HG02610 (cell line): ENCODE data around the gene MLLT1.

ENCODE experiments used
- ATAC-seq: cut with Tn5 transposase; IDR thresholded peaks from one replicate; pipeline ENCODE4 v1.9.1; 2021; ENCODE audit warnings: mild to moderate bottlenecking, moderate library complexity; ENCODE audit not compliant: unreplicated experiment

MLLT1 gene

DNA sequence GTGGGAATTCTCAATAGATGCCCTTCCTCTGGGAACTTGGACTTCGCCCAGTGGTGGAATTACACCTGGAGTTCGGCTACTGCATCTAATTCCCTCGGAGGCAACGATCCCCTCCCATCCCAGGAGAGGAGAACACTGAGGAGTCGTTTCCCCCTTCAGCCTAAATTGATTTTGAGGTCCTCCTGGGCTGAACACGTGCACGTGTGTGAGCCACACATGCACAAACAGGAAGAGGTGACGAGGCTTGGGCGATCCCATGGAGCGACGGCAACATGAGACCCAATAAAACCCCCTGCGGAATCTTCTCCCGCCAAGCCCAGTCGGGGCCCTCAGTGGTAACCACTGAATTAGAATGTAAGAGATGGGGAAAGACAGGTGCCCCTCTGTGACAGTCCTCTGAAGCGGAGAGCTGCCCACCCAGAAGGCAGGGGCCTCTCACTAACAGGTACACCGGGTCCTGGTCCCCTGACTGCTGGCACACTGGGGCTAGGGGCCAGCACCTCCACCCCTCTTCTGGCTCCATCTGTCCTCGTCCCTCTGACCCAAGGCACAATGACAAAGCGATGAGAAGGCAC, 4.5 kb downstream of the MLLT1 start:
- no peak for ATAC-seq

DNA sequence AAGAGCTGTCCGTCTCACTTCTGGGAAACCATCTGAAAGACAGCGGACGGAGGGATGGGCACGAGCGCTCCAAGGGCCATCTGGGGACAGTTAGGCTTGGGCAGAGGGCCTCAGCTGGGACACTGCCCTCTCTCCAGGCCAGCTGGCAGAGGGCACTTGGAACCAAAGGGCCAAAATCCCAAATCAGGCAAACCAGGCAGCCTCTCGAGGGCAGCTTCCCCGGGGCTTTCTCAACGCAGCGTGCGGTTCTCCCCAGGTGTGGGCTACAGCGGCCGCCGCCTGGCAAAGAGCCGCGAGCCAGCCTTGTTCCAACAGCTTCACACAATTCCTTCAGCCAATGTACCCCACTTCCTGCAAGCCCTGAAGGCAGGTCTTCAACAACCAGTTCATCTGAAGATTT, 5.0 kb downstream of the MLLT1 start:
- no peak for ATAC-seq

DNA sequence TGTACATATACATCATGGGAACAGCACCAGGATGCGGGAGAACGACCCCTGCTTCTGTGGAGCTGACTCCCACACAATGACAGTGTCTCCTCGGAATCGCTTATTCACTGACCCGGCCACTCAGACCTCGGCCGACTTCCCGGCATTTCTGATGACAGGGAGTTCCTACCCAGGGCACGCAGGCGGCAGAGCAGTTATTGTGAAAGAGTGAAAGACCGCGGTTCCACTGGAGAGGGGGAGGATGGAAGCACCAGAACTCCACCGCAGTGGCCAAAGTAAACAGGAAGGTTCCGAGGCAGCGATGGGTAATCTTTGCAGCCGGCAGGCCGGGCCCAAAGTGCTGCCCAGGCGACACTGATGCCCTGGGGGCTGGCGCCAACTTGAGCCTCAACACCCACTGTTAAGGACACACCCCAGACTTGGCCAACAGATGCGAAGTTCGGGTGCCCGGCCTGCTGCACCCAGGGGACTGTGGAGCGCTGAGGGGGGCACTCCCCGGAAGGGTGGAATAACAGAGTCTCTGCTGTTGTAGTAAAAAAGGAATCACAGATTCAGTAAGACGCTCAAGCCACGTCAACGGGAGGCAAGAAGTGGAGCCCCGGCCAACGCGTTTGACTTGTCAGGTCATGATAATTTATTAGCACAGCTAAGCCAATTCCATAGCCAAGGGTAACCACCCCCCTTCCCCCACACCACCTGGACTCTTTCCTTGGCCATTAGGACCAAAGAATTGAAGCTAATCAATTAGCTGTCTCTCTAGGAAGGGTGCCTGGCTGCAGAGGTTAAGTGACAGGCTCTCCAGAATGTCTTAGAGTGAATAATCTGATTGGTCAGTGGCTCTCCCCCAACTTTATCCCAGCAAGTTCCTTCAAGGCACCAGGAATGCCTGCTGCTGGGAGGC, 5.8 kb downstream of the MLLT1 start:
- no peak for ATAC-seq

DNA sequence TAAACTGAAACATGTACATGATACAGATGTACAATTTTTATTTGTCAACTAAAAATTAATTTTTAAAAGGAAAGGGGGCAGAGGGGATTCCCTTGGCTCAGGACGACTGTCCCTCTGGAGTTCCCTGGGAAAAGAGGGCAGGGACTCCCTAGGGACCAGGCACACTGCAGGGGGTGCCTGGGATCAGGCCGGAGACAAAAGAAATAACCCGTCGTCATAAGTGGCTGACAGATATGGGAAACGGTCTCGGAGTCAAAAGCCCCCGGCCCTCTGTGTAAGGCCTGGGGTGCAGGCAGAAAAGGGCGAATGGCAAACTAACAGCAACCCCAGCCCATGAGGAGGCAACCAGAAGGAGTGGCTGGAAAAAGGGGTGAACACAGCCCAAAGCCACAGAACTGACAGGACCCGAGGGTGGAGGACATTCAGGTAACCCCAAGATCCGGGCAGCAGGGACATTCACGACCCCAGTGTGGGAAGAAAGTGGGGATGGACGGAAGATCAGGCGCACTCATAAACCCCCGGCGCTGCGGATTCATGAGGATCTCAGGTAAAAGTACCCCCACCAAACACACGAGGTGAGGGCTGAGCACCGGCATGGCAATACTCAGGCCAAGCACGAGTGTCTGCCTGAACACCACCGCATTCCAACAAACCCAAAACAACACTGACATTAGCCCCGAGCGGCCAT, 6.7 kb downstream of the MLLT1 start:
- no peak for ATAC-seq

DNA sequence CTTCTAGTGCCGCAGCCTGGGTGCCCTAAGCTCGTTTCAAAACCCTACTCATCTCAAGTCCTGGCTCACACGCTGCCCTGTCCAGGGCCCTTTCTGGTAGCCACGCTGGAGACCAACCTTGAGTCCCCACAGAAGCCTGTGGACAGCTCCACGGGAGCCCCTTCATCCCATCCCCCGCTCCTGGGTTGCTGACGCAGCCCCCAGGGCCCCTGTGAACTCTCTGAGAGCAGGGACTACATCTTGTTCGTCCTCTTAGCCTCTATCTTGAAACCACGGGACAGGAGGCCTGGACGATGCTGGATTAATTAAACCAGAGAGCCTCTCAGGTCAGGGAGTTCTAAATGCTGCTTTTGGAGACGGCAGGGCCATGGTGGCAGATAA, 7.4 kb downstream of the MLLT1 start:
- no peak for ATAC-seq

GRCh38 chr19:6271721-6272410, 7.9 kb downstream of the MLLT1 start:
- ATAC-seq, result no peak

DNA sequence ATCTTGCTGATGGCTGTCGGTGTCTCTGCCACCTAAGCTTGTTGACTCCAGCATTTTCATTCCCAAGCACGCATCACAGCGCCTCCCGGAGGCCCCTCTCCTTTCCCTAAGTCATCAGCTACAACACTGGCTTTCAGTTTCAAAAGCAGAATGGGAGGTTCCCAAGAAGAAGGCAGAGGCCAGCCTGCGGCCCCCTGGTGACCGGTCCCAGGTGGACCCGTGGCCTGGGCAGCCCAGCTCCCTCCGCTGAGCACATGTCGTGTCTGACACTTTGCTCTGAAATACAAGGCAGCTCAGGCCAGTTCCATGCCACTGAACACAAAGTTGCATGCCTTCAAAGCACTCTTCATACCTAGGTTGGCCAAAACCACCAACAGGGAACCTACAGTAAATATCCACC, 8.5 kb downstream of the MLLT1 start:
- ATAC-seq, result no peak

- no peak for ATAC-seq
Observed at GRCh38 chr19:6270822-6271221, 9.0 kb downstream of the MLLT1 start.

DNA sequence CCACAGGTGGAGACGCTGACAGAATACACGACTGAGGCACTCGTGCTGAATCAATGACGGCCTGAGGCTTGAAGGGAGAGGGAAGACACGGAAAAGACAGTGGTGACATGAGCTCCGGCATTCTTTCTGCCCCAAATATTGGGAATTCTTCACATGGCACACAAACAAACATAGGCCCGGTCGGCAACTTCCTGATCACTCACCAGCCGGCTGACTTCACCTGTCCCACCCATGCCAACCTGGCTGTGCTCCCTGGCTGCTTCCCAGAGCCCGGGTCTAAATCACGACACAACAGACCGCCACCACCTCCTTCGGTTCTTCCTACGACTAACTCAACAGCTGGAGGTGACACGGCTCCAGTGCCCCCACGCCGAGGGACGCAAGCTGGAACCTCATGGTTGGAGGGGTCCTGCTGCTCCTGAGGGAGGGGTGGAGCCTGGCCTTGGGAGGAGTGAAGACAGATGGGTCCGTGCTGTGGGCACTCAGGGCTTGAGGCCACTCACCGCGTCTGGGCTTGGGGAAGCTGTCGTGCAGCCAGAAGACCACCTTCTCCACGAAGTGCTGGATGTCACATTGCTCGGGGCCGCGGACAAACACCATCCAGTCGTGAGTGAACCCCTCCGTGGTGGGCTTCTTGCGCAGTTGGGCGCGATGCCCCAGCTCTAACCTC, 9.6 kb downstream of the MLLT1 start:
- ATAC-seq, result no peak

DNA sequence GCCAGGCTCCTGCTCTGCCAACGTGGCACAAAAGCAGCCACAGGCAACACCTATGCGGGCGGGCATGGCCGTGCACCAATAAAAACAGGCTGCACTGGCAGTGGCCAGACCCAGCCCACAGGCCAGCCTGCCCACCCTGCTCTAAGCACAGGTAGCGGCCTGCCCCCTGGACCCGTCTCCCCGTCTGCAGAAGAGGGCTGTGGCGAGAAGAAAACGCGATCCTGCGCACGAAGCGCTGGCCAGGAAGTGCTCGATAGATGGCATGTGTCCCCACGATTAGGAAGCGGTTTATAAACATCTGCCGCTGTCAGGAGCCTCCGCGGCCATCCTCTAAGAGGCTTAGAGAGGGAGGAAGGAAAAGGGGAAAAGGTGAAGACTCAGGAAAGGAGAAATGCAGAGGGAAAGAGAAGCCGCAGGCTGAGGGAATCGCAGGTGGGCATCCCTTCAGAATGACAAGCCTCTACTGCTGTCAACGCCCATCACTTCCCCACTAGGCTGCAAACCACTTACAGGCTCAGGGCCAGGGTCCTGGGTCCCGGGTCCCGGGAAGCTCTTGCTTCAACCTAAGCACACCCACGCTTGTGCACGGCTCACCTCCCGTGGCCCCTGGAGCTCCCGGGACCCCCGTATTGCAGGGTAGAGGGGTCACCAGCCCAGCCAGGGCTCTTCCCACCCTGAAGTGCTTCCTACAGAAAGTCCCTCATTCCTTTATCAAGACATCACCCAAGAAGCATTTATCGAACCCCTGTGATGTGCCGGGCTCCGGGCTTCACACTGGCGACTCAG, 10.5 kb downstream of the MLLT1 start:
- no peak for ATAC-seq

DNA sequence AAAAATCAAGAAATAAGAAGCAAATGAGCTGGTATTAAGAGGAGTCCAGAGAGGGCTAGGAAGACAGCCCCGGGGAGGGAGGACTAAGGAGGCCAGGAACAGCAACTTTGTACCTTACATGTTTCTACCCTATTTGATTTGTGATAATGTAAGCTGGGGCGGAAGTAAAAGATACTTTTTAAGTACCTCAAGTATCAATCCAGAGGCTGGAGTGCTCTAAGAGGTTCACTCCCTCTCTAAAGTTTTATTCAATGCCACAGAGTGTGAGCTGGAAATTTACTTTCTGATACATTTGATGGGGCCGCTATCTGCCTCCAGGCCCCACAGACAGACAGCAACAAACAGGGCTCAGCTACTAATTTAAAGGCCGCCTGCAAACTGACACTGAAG, 11.4 kb downstream of the MLLT1 start:
- ATAC-seq, result no peak

DNA sequence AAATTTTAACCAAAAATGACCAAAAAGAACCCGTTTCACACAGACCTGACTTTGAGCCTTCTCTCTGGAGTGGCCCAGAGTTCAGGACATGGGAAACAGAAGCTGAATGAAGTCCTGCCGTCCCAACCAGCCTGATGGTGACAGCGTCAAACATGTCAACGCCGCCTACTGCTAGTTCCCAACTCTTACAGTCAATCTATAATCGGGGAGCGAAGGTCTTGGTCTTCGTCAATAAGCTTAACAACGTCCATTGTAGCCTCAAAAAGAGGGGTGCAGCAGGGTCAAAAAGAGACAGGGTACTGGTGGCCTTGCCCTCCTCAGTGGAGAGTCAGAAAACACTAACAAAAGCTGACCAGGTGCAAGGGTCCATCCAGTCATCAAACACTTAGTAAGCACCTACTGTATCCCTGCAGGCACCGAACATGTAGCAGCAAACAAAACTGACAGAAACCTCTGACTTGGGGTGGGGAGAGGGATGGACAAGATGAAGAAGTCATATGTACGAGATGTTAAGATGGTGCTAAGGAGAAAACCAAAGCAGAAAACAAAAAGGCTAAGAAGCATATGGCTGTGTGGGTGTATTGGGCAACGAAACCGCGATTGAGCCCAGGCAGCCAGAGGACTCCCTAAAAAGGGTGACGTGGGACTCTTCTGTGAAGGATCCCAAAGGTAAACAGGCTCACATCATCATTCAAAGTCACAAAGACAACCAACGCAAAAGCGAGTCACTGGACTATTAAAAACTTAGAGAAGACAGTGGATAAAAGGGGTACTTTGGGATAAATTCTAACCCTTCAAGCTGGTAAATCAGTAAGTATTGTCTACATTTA, 12.0 kb downstream of the MLLT1 start:
- ATAC-seq, result no peak

DNA sequence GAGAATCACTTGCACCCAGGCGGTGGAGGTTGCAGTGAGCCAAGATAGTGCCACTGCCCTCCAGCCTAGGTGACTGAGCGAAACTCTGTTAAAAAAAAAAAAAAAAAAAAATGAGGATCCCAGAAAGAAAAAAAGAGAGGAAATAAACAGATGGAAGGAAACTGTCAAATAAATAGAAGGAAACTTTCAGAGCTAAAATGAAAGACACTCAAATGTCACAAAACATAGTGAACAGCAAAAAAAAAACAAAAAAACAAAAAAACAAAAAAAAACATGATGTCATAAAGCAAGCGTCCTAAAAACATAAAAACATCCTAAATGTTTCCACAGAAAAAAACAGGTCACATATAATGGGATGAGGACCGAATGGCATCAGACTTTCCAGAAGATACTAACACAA, 15.0 kb downstream of the MLLT1 start:
- ATAC-seq, result no peak

- no peak for ATAC-seq
Observed at GRCh38 chr19:6263735-6264444, 15.9 kb downstream of the MLLT1 start.

DNA sequence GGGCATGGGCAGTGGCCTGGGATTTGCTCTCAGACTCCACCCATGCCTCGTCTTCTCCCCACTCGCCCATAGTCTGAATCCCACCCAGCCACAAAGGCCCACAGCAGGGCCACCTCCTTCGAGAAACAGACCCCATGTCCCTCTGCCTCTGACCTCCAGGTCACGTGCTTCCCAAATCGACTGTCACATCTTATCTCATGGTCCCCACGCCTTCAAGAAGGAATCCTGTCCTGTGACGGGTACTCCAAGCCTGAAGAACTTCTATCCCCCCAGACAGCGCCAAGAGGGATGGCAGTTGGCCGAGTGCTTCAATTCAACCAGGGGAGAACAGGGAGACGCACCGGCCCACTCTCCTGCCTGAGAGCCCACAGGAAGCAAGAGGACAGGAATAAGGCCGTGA, 16.5 kb downstream of the MLLT1 start:
- ATAC-seq, result no peak

DNA sequence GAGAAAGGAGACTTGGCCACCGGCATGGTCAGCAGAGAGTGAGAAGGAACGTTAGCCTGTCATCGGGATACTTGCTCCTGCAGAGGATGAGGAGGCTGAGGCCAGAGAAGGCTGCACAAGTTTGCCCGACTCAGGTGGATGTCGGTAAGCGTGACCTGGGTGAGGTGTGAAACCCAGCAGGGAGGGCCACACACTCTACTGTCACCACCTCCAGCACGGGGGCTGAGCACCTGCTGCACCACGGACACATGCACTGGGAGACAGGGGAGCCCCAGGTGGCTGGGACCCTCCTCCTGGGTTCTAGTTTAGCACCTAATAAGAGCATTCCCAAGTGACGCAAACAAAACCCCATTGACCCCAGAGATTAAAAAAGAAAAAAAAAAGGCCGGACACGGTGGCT, 17.3 kb downstream of the MLLT1 start:
- ATAC-seq, result no peak

DNA sequence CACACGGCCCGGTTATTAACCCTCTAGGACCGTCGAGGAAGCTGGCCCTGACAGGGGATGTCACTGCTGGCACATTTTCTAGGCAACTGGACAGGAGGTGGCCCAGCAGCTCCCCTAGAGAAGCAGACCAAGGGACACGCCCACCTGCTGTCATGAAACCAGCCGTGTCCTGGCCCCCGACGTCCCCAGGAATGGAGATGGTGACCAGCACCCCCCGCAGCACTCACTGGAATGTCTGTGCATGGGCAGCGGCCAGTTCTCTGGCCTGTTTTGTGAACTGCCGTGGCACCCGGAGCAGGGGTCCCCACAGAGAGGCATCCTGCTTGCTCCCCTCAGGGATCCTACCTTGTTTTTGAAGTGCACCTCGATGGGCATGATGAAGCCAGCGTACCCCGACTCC, 17.9 kb downstream of the MLLT1 start:
- ATAC-seq, result no peak

GRCh38 chr19:6260912-6261650, 18.7 kb downstream of the MLLT1 start:
- no peak for ATAC-seq
